ENCODE results near the gene LRMDA.
A peak's percentile ranks its signal among the peaks of the same experiment; 100 is the strongest.

Gene LRMDA

DNA sequence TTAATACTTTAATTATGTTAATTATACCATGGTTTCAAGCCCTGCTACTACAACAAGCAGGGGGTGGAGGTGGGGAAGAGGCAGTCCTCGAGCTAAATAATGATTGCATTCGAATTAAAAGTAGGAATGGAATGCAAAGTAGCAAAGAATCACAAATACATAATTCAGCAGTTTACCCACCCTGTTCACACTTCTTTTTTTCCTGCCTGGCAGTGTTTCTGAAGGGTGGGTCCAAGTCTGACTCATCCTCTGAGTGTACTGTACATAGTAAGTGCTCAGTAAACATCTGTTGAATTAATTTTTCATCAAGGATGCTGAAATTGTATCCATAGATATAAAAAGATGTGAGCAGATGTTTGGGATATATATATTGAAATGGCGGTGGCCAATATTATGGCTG is 778.8 kb downstream of the LRMDA start:
- no peak for DNase-seq (ENCODE audit: low spot score)

- DNase-seq (ENCODE audit: low spot score): no peak
Measured at GRCh38 chr10:76211691-76212090, 780.3 kb downstream of the LRMDA start.

- no peak for DNase-seq (ENCODE audit: low spot score)
Measured at GRCh38 chr10:76213876-76214275, 782.5 kb downstream of the LRMDA start.

DNA sequence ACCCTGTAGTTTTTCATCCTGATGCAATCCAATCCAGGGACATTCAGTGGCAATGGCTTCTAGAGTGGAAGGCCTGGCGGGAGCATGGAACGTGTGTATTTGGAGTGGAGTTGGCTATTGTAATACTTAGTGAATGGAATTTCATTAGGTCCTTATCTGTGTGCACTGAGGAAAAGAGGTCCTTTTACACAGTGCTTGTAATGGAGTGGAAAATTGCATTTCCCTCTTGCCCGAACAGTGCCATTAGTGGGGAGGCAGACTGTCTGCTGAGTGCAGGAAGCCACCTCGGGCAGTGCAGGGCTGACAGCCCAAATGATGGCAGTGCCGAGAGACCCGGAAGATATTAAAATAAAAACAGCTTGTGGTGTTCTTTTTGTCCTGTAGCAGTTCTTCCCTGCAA is 786.6 kb downstream of the LRMDA start:
- DNase-seq (ENCODE audit: low spot score): no peak

DNA sequence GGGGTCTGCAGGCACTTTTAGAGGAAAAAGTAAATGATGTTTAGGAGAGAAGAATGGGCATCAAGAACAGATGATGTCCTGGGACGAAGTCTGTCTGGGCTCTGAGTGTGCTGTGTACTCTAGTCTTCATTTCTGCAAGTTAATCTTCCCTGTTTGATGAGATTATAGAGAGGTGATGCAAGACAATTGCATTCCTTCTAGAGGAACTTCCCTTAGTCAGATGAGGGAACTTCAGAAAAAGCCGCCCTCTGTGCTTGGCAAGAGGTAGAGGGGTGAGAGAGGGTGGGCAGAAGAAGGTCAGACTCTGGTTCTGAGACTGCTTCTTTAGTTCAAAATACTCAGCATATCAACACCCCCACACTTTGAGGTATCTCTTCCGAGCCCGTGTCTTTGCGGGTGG is 797.9 kb downstream of the LRMDA start:
- DNase-seq (ENCODE audit: low spot score): no peak

GRCh38 chr10:76230921-76231285 is 799.5 kb downstream of the LRMDA start:
- no peak for DNase-seq (ENCODE audit: low spot score)

DNA sequence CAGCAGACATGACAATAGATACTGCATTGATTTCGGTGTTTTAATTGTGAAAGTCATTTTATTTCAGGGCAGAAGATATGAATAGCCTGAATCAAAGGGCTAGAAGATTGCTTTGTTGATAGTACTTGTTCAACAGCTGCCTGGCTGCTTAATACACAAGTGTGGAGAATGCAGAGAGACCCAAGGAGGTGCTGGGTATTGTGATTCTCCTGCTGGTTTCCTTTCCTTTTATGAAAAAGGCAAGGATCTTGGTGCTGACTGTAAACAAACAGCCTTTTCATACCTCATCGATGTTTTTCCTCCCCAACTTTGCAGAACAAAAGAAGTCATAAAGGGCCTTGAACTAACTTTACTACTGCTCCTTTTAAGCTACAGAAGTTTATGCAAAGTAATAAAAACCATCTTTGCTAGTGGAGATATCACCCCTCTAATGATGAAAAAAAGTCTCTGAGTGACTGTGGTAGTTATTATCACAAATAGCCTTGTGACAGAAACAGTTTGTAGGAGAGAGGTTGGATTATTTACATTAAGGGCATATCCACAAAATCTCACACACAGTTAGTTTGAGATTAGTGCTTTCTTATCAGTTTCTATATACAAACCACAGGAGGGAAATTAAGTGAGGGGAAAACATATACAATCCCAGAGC is 800.0 kb downstream of the LRMDA start:
- DNase-seq (ENCODE audit: low spot score): no peak

DNA sequence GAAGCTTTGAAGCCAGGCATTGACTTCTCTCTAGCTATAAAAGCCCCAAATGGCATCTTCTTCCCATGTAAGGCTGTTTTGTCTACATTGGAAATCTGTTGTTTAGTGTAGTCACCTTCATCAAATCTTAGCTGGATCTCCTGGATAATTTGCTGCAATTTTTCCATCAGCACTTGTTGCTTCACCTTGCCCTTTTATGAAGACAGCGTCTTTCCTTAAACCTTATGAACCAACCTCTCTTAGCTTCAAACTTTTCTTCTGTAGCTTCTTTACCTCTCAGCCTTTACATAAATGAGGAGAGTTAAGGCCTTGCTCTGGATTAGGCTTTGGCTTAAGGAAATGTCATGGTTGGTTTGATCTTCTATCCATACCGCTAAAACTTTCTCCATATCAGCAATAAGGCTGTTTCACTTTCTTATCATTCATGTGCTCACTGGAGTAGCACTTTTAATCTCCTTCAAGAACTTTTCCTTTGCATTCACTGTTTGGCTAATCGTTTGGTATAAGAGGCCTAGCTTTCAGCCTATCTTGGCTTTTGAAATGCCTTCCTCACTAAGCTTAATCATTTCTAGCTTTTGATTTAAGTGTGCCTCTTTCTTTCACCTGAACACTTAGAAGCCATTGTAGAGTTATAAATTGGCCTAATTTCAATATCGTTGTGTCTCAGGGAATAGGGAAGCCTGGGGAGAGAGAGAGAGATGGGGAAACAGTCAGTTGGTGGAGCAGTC is 803.2 kb downstream of the LRMDA start:
- no peak for DNase-seq (ENCODE audit: low spot score)

DNA sequence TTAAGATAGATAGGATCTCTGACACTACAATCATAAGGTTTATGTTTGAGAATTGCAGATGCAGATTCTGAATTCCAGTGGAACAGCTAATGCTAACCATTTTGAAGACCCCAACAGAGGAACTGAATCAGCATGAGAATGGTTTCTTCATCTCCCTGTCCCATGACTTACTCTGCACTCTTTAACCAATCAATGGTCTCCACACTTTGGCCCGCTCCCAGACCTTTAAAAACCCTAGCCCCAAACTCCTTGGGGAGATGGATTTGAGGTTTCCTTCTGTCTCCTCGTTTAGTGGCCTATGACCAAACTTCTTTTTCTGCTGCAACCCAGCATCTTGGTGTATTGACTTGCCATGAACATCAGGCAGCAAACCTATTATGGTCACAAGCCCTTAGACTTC is 804.9 kb downstream of the LRMDA start:
- no peak for DNase-seq (ENCODE audit: low spot score)

DNA sequence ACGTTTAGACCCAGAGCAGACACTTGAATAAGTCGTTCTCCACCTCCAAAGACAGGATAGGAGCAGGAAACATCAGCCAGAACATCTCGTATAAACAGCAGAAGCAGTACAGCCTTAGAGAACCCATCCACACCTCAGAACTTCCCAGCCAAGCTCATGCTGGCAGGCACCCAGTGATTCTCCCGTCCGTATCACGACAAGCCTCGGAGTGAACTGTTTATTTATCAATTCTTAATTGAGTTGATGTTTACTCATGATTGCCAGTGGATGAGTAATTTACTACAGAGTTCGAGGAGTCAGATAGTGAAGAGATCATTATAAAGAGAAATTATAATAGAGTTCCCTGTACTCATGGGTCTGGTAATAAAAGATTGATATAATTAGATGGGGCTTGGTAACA is 811.5 kb downstream of the LRMDA start:
- DNase-seq (ENCODE audit: low spot score): no peak

GRCh38 chr10:76244061-76244686 is 812.8 kb downstream of the LRMDA start:
- DNase-seq (ENCODE audit: low spot score): peak; percentile 66

DNA sequence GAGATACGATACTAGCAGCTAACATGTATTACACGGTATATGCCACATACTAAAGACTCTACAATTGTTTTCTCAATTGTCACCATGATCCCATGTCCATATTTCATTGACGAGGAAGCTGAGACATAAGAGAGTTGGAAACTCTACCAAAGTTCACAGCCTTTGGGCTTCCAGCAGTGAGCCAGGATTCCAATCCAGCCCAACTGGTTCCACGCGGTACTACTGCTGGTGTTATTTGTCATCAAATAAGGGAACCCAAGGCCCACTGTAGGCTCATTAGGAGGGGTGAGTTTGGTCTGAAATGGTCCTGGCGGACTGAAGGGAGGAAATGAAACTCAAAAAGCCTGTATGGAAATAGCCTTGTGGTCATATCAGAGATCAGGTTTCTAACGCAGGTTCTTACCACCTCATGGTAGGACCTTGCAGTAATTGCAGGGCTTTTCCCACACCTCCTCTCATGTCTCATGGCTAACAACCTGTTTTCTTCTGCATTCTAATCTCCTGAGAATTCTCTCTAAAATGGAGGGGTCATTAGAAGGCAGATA is 814.6 kb downstream of the LRMDA start:
- DNase-seq (ENCODE audit: low spot score): no peak

DNA sequence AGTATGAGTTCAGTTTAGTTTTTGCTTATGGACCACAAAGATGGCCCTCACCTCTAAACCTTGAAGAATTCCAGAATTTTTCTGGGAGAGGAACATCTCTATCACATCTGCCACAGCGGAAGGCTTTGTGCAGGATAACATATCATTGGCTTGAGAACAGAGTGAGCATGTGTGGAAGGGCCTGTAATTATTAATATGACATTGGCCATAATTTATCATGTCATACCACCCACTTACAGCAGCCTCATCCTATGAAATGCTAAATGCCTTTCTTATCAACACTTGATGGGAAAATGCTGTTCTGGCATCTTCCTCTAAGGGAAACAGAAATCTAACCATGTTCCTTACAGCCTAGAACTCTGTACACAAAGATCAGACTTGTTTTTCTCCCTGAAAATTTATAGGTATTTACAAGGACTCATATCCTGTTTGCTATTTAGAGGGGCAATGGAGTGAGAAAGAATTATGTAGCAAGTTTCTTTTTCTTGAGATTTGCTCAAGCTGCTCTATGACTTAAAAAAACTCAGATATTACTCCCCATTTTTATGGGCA is 817.3 kb downstream of the LRMDA start:
- DNase-seq (ENCODE audit: low spot score): no peak

DNA sequence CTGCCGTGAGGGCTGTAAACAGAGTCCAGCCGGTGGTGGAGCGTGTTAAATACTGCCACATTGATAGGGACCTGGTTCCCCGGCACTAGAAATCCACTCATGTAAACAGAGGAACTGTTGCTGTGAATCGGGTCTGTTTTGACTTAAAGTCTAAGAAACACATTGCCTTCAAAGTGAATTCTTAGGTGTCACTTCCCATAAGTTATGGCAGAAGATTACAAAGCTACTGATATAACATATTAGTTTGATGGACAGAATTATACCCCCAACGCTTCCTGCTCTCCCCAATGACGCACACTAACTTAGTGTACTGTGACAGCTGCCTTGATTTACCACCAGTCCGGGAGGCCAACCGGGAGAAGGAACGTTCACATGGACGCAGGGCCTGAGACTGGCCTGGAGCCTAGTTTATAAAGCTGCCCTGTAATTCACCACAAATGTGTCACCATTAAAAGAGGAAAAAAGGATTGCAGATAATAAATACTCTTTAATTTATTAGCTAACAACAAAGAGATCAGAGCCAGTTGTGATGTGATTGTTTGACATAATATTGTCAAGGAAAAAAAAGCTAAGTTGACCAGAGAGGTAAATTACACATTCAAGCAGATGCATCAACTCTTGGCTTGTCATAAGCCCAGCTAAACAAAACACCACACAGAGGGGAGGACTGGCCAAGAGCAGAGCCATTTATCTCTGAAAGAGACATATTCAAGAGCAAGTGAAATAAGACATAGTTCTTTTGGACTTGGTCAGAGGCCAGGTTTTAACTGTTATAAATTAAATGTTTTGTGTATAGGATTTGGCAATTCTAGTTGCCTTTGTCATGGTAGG is 820.6 kb downstream of the LRMDA start:
- DNase-seq (ENCODE audit: low spot score): no peak

- DNase-seq (ENCODE audit: low spot score): no peak
Measured at GRCh38 chr10:76252733-76253132, 821.3 kb downstream of the LRMDA start.

DNA sequence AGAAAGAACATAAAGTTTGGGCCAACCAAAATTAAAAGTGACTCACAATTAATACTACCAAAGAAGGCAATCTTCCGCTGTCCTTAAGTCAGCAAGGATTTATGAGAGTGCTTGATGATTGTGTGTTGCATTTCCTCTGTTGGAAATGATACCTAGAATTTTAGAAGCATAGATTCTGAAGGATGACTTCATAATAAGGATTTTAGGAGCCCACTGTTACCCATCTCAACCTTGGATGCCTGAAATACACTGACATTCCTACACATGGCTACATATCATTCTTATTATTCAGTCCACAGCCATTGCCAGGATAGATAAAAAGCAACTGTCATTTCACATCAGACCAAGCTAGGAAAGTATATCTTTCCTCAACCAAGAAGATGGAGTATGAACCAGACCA is 823.8 kb downstream of the LRMDA start:
- no peak for DNase-seq (ENCODE audit: low spot score)

DNA sequence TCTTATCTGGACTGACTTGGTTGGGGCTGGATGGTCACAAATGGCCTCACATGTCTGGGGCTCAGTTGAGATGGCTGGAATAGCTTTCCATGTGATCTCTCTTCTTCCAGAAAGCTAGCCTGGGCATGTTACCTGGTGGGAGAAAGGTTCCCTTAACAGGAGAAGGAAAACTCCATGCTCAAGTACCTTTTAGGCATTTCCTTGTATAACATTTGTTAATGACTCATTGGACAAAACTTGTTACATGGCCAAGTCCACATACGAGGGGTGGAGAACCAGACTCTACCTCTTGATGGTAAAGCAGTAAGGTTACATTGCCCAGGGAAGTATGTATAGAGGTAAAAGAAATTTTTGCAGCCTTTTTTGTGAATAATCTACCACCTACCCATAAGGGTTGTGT is 826.4 kb downstream of the LRMDA start:
- DNase-seq (ENCODE audit: low spot score): no peak

GRCh38 chr10:76265441-76266113 is 834.2 kb downstream of the LRMDA start:
- no peak for DNase-seq (ENCODE audit: low spot score)

DNA sequence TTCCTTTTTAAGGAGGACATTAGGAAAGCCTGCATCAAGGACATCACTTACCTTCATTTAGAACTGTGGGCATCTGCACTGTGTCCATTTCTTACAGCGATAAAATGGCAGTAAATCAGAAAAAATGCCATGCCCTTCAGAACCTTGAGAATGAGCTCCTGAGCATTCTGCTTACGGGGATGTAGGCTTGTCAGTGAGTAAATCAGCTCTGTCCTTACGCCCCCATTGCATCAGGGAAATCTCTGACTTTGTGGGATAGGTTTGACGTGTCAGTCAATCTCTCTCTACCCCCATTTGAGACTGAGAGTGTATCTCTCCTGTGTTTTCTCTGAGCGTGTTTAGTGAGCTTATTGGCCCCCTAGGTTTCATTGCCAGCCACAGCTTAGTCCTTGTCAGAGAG is 837.1 kb downstream of the LRMDA start:
- no peak for DNase-seq (ENCODE audit: low spot score)

GRCh38 chr10:76268954-76269353 is 837.5 kb downstream of the LRMDA start:
- no peak for DNase-seq (ENCODE audit: low spot score)

GRCh38 chr10:76270464-76270863 is 839.0 kb downstream of the LRMDA start:
- no peak for DNase-seq (ENCODE audit: low spot score)

- DNase-seq (ENCODE audit: low spot score): no peak
Measured at GRCh38 chr10:76274933-76275332, 843.5 kb downstream of the LRMDA start.

Data from putamen (tissue), 1 donor.